Fibroblast of skin of right quadriceps (primary cell): ENCODE measurements around the gene PSG1.
A peak's percentile ranks its signal among the peaks of the same experiment; 100 is the strongest.
"Not testable (repeated sequence)": the region's sequence is repeated elsewhere in the genome, so short reads cannot be mapped to it uniquely, and the experiment has no call there.

Experiments
- DNase-seq: peaks from one replicate; pipeline ENCODE4 v3.0.0-alpha.2; 2013

PSG1 gene

GRCh38 chr19:42880621-42881020 lies 1.1 kb upstream of the PSG1 start:
- not testable (repeated sequence) for DNase-seq

DNA sequence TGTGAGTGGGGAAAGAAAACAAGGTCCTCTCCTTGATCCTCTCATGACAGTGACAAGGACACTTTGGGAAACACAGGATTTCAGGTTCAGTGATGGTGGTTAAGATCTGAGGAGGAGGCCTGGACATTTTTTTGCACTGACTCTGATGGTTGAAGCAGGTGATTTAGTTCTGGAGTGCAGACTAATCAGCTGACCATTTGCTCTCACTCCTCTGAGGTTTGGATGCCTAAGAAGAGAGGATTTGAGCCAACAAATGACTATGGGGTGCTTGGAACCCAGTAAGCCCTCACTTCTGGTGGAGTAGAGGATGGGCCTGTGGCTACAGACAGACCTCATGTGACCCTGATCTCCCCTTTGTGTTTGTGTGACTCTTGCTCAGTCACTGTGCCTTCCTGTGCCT lies 2.9 kb downstream of the PSG1 start:
- not testable (repeated sequence) for DNase-seq

GRCh38 chr19:42875881-42876280 lies 3.6 kb downstream of the PSG1 start:
- DNase-seq: not testable (repeated sequence)

DNA sequence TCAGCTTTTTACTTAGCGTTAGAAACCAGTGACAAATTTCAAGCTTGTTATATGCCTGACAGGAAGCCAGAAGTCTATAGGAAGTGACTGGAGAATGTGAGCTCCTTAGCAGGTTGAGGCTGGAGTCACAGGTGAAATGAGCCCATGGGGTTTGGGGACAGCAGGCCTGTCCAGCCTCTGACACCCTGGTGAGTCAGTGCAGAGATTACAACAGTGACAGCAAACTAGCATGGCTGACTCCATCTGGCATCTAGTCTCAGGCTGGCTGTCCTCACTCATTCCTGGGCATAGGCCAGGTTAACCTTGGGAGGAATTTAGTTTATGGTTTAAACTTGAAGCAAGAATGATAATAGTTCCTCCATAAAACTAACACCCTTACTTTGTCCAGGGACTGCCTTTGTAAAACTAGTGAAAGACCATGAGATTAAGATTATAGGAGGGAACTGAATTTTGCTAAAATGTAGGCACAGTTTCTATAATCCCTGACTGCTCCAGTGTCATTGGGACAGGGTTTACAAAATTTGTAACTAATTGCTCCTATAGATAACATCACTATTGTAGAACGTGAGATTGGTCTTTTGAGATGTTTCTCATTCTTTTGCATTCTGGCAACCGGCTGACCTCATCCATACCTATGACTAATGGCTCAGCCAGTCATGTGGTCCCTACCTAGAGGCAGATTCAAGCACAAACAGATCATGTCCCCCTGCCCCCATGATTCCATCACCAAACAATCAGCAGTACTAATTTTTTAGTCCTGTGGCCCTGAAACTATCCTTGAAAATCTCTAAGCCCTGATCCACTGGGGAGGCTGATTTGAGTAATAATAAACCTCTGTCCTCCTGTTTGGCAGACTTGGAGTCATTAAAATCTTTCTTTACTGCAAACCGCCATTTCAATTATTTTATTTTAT lies 4.4 kb downstream of the PSG1 start:
- peak; percentile 77 for DNase-seq

GRCh38 chr19:42874136-42874535 lies 5.4 kb downstream of the PSG1 start:
- not testable (repeated sequence) for DNase-seq

DNA sequence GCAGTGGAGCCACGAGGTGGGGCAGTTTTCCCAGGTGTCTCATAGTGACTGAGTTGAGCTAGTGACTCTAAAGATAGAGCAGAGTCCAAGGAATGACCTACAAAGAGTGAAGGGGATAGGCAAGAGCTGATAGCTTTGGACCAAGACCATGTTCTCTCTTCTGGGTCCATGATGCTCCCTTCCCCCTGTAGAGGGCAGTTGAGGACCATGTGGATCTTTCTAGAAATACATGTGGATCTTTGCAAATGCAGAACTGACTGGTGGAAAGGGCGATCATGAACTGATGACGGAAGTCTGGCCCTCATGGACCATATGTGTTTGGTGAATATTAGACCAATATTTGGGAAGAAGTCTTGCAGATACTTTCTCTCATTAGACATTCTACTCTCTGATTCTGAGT lies 6.9 kb downstream of the PSG1 start:
- no peak for DNase-seq

DNA sequence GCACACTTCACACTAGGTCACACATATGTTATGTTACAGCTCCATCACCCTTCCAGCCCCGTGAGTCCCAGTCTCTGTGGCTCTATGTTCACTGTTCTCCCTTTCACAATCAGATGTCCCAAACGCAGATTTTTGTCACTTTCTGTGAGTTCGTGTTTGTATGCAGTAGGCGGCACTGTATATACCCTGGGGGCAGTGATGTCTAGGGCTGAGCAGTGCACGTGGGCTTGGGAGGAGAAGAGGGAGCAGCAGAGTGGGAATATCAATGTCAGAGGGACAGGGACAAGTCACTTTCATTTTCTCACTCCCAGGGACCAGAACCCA lies 22.0 kb downstream of the PSG1 start:
- DNase-seq: no peak

GRCh38 chr19:42856866-42857543 lies 22.5 kb downstream of the PSG1 start:
- DNase-seq: not testable (repeated sequence)

GRCh38 chr19:42854745-42855144 lies 24.8 kb downstream of the PSG1 start:
- not testable (repeated sequence) for DNase-seq

- DNase-seq: not testable (repeated sequence)
Observed at GRCh38 chr19:42853231-42853630, 26.3 kb downstream of the PSG1 start.

- not testable (repeated sequence) for DNase-seq
Observed at GRCh38 chr19:42852821-42853220, 26.7 kb downstream of the PSG1 start.

DNA sequence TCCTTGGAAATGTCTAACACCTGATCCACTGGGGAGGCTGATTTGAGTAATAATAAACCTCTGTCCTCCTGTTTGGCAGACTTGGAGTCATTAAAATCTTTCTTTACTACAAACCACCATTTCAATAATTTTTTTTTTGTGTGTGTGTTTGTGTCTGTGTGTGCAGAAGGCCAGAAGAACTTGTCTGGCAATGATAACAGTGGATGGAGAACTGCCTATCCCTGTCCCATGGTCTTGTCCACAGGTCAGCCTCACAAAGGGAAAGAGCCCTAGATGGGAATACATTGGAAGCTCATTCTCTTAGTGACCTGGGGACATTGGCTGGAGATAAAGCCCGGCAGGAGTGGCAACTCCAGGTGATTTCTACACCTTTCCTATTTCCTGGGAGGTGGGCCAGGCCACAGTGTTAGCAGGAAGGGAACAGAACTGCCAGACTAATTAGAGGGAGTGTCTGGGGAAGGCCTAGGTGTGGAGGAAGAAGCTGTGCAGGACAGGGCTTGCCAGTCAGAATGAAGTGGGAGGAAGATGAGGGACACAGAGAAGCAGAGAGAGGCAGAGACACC lies 27.7 kb downstream of the PSG1 start:
- DNase-seq: not testable (repeated sequence)

DNA sequence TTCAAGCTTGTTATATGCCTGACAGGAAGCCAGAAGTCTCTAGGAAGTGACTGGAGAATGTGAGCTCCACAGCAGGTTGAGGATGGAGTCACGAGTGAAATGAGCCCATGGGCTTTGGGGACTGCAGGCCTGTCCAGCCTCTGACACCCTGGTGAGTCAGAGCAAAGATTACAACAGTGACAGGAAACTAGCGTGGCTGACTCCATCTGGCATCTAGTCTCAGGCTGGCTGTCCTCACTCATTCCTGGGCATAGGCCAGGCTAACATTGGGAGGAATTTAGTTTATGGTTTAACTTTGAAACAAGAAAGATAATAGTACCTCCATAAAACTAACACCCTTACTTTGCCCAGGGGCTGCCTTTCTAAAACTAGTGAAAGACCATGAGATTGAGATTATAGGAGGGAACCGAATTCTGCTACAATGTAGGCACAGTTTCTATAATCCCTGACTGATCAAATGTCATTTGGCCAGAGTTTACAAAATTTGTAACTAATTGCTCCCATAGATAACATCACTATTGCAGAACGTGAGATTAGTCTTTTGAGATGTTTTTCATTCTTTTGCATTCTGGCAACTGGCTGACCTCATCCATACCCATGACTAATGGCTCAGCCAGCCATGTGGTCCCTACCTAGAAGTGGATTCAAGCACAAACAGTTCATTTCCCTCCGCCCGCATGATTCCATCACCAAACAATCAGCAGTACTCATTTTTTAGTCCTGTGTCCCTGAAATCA lies 28.4 kb downstream of the PSG1 start:
- DNase-seq: peak; percentile 96

DNA sequence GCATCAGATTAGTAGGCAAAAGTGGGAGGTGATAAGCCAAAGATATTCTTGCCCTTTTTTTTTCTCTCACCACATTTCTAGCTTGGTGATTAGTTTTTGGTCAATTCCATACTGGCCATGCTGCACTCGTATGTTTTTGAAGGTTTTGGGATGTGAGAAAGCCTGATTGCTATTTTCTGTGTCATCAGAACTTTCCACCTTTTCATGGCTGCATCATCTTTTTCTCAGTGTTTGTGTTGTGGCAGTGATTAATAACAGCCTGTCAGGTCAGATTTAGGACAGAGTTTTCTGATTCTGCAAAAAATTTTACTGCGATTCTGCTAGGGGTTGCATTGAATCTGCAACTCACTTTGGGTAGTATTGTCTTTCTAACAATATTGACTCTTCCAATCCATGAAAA lies 32.9 kb downstream of the PSG1 start:
- peak; percentile 25 for DNase-seq

GRCh38 chr19:42843631-42844030 lies 35.9 kb downstream of the PSG1 start:
- not testable (repeated sequence) for DNase-seq

- DNase-seq: not testable (repeated sequence)
Observed at GRCh38 chr19:42832746-42833442, 46.6 kb downstream of the PSG1 start.

- DNase-seq: not testable (repeated sequence)
Observed at GRCh38 chr19:42832023-42832680, 47.4 kb downstream of the PSG1 start.

GRCh38 chr19:42831221-42832019 lies 48.1 kb downstream of the PSG1 start:
- no peak for DNase-seq

DNA sequence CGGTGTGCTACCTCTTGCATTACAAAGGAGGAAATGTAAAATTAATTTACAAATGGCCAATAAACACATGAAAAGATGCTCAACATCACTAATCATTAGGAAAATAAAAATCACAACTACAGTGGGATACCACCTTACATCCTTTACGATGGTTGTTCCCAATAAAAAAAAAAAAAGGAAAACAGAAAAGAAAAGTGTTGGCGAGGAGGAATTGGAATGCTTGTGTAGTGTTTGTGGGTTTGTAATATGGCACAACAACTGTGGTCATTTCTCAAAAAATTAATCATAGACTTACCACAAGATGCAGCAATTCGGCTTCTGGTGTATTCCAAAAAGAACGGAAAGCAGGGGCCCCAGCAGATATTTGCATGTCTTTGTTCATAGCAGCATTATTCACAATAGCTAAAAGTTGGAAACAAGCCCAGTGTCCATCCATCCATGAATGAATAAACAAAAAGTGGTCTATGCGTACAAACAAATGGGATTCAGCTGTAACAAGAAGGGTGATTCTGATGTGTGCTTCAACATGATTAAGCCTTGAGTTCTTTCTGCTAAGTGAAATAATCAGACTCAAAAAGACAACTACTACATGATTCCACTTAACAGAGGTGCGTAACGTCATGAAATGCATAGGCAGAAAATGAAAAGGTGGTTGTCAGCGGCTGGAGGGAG lies 58.1 kb downstream of the PSG1 start:
- DNase-seq: not testable (repeated sequence)

GRCh38 chr19:42819960-42820650 lies 59.4 kb downstream of the PSG1 start:
- DNase-seq: peak; percentile 86
